Measurements from ENCODE around the gene TLN1.

TLN1 gene

DNA sequence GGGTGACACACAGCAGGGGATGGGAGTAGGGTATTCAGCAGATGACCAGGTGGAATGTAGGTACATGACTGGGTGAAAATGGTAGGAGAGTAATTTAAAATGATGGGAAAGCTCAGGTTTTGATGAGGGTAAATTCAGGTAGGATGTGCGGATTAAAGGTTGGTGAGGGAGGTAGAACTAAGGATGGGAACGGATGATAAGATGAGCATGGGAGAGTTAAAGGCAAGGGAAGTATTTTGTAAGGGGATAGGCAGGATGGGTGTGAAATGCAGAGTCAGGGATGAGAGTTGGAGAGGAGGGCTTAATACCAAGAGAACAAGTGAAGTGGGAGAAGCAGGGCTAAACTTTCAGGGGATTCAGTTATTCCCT is 1.5 kb downstream of the TLN1 start:
- H3K9ac ChIP-seq (ENCODE audit: low read length) = peak overlapping the region; percentile 95; the same call in 1 of the 2 replicates
- H4K20me1 ChIP-seq (ENCODE audit: insufficient read depth, low read length) = no peaks in the 10 kb centered on the region
- no peaks in the 10 kb centered on the region for H3K9me2 ChIP-seq (ENCODE audit: low read depth, low read length)
- no peaks in the 10 kb centered on the region for H3F3A ChIP-seq (ENCODE audit: insufficient read depth, low read length)
- H3K36me3 ChIP-seq (ENCODE audit: insufficient read depth, low read length) = peaks cover 9% of the 10 kb centered on the region; the same call in 1 of the 2 replicates
- no peaks in the 10 kb centered on the region for H3K9me3 ChIP-seq (ENCODE audit: low read length)
- H3K4me2 ChIP-seq (ENCODE audit: low read length) = peak overlapping the region; percentile 94
- TF ChIP-seq, protein P1, sequence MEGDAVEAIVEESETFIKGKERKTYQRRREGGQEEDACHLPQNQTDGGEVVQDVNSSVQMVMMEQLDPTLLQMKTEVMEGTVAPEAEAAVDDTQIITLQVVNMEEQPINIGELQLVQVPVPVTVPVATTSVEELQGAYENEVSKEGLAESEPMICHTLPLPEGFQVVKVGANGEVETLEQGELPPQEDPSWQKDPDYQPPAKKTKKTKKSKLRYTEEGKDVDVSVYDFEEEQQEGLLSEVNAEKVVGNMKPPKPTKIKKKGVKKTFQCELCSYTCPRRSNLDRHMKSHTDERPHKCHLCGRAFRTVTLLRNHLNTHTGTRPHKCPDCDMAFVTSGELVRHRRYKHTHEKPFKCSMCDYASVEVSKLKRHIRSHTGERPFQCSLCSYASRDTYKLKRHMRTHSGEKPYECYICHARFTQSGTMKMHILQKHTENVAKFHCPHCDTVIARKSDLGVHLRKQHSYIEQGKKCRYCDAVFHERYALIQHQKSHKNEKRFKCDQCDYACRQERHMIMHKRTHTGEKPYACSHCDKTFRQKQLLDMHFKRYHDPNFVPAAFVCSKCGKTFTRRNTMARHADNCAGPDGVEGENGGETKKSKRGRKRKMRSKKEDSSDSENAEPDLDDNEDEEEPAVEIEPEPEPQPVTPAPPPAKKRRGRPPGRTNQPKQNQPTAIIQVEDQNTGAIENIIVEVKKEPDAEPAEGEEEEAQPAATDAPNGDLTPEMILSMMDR (IDR thresholded peaks at IDR 0.05; ENCODE audit: low read length) = no peak
- no peak for TF ChIP-seq EZH2 (IDR thresholded peaks at IDR 0.05; ENCODE audit: borderline replicate concordance, low read length)
- no peak overlapping the region for H2AFZ ChIP-seq (ENCODE audit: low read length)
- H3K4me1 ChIP-seq (ENCODE audit: insufficient read depth, low read length, severe bottlenecking) = peaks cover 56% of the 10 kb centered on the region
- H3K79me2 ChIP-seq (ENCODE audit: insufficient read depth, low read length) = peaks cover 28% of the 10 kb centered on the region
- H3K27me3 ChIP-seq (ENCODE audit: insufficient read depth, low read length) = no peaks in the 10 kb centered on the region
- H3K4me3 ChIP-seq (ENCODE audit: low read depth, low read length, poor library complexity, severe bottlenecking) = peak overlapping the region; percentile 96
- no peak overlapping the region for H3K27ac ChIP-seq (ENCODE audit: low read depth, low read length, poor library complexity, severe bottlenecking)

DNA sequence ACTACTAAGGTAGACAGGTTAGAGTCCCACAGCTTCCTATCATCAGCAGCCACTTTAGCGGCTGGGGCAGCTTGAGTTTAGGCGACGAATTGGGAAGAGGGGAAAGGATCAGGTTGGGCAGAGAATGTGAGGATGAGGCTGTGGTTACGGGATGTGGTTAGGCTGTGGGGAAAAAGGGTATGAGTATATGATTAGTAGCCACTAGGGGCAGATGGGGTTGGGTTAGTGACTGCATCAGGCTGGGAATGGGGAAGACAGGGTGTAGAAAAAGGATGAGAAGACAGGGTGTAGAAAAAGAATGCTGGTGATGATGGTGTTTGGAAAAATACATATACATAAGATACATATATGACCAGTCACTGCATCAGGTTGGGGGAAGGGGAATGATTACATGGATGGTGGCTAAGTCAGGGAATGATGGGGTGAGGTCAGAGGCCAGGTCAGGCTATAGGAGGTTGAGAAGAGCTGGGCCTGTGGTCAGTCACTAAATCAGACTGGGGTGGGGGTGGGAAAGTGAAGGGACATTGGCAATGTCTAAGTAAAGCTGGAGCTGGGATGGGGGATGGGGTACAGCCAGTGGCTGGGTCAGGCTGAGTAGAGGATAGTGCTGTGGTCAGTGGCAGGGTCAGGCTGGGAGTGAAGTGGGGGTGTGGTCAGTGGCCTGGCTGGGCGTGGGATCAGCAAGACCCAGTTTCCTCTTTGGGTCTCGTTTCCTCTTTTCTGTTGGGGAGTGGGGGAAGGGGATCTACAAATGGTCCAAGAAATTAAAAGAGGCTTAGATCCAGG is 2.1 kb downstream of the TLN1 start:
- H2AFZ ChIP-seq (ENCODE audit: low read length) = no peak overlapping the region
- H3F3A ChIP-seq (ENCODE audit: insufficient read depth, low read length) = no peaks in the 10 kb centered on the region
- peaks cover 9% of the 10 kb centered on the region for H3K36me3 ChIP-seq (ENCODE audit: insufficient read depth, low read length)
- peak overlapping the region; percentile 96 for H3K4me3 ChIP-seq (ENCODE audit: low read depth, low read length, poor library complexity, severe bottlenecking)
- peaks cover 56% of the 10 kb centered on the region for H3K4me1 ChIP-seq (ENCODE audit: insufficient read depth, low read length, severe bottlenecking)
- no peaks in the 10 kb centered on the region for H4K20me1 ChIP-seq (ENCODE audit: insufficient read depth, low read length)
- no peaks in the 10 kb centered on the region for H3K9me3 ChIP-seq (ENCODE audit: low read length)
- H3K27me3 ChIP-seq (ENCODE audit: insufficient read depth, low read length) = no peaks in the 10 kb centered on the region
- no peak overlapping the region for H3K27ac ChIP-seq (ENCODE audit: low read depth, low read length, poor library complexity, severe bottlenecking)
- peaks cover 28% of the 10 kb centered on the region for H3K79me2 ChIP-seq (ENCODE audit: insufficient read depth, low read length)
- H3K9ac ChIP-seq (ENCODE audit: low read length) = peak overlapping the region; percentile 0; the same call in 1 of the 2 replicates
- H3K9me2 ChIP-seq (ENCODE audit: low read depth, low read length) = no peaks in the 10 kb centered on the region
- peak overlapping the region; percentile 94 for H3K4me2 ChIP-seq (ENCODE audit: low read length)
- TF ChIP-seq EZH2 (IDR thresholded peaks at IDR 0.05; ENCODE audit: borderline replicate concordance, low read length) = no peak
- TF ChIP-seq, protein P1 (IDR thresholded peaks at IDR 0.05; ENCODE audit: low read length) = peak; percentile 64

DNA sequence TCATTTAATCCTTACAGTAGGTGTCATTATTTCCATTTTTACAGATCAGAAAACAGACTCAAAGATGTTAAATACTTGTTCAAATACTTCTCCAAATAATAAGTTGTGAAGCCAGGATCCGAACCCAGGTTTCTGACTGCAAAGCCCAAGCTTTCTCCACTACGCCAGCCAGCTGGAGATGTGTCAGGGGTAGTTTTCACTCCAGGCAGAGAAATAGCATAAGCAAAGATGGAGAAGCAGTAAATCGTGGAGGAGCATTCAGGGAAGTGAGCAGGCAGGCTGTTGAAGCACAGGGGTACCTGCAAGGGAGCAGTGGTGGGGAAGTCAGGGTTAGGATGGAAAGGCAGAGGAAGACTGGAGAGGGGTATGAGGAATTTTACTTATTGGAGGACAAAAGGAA is 2.9 kb downstream of the TLN1 start:
- no peak for TF ChIP-seq EZH2 (IDR thresholded peaks at IDR 0.05; ENCODE audit: borderline replicate concordance, low read length)
- H2AFZ ChIP-seq (ENCODE audit: low read length) = no peak overlapping the region
- H3K4me1 ChIP-seq (ENCODE audit: insufficient read depth, low read length, severe bottlenecking) = peaks cover 56% of the 10 kb centered on the region
- H3K4me2 ChIP-seq (ENCODE audit: low read length) = peak overlapping the region; percentile 94
- H3K4me3 ChIP-seq (ENCODE audit: low read depth, low read length, poor library complexity, severe bottlenecking) = peak overlapping the region; percentile 96
- peak overlapping the region; percentile 27; the same call in 1 of the 2 replicates for H3K9ac ChIP-seq (ENCODE audit: low read length)
- H3K27me3 ChIP-seq (ENCODE audit: insufficient read depth, low read length) = no peaks in the 10 kb centered on the region
- H3K36me3 ChIP-seq (ENCODE audit: insufficient read depth, low read length) = peaks cover 15% of the 10 kb centered on the region
- no peaks in the 10 kb centered on the region for H4K20me1 ChIP-seq (ENCODE audit: insufficient read depth, low read length)
- H3F3A ChIP-seq (ENCODE audit: insufficient read depth, low read length) = no peaks in the 10 kb centered on the region
- H3K79me2 ChIP-seq (ENCODE audit: insufficient read depth, low read length) = peaks cover 28% of the 10 kb centered on the region
- no peaks in the 10 kb centered on the region for H3K9me3 ChIP-seq (ENCODE audit: low read length)
- peak overlapping the region; percentile 67 for H3K27ac ChIP-seq (ENCODE audit: low read depth, low read length, poor library complexity, severe bottlenecking)
- H3K9me2 ChIP-seq (ENCODE audit: low read depth, low read length) = no peaks in the 10 kb centered on the region

Data from OCI-LY1 (cell line).